ENCODE results near the gene CDC14B.
A peak's percentile ranks its signal among the peaks of the same experiment; 100 is the strongest.

The CDC14B gene

GRCh38 chr9:96482476-96482875 is 137.2 kb downstream of the CDC14B start:
- no peak for DNase-seq (ENCODE audit: low read depth)

- DNase-seq (ENCODE audit: low read depth): no peak
Observed at GRCh38 chr9:96480736-96481135, 138.9 kb downstream of the CDC14B start.

GRCh38 chr9:96478829-96479371 is 140.7 kb downstream of the CDC14B start:
- no peak for DNase-seq (ENCODE audit: low read depth)

- no peak for DNase-seq (ENCODE audit: low read depth)
Observed at GRCh38 chr9:96476591-96476990, 143.1 kb downstream of the CDC14B start.

GRCh38 chr9:96476013-96476412 is 143.6 kb downstream of the CDC14B start:
- DNase-seq (ENCODE audit: low read depth): no peak

GRCh38 chr9:96467784-96468183 is 151.9 kb downstream of the CDC14B start:
- DNase-seq (ENCODE audit: low read depth): no peak

- no peak for DNase-seq (ENCODE audit: low read depth)
Observed at GRCh38 chr9:96464426-96464825, 155.2 kb downstream of the CDC14B start.

- no peak for DNase-seq (ENCODE audit: low read depth)
Observed at GRCh38 chr9:96462541-96462940, 157.1 kb downstream of the CDC14B start.

GRCh38 chr9:96461336-96461735 is 158.3 kb downstream of the CDC14B start:
- no peak for DNase-seq (ENCODE audit: low read depth)

GRCh38 chr9:96460882-96461281 is 158.8 kb downstream of the CDC14B start:
- DNase-seq (ENCODE audit: low read depth): no peak

GRCh38 chr9:96460470-96460869 is 159.2 kb downstream of the CDC14B start:
- no peak for DNase-seq (ENCODE audit: low read depth)

GRCh38 chr9:96459268-96460007 is 160.2 kb downstream of the CDC14B start:
- no peak for DNase-seq (ENCODE audit: low read depth)

- no peak for DNase-seq (ENCODE audit: low read depth)
Observed at GRCh38 chr9:96458226-96458625, 161.4 kb downstream of the CDC14B start.

GRCh38 chr9:96457266-96457665 is 162.4 kb downstream of the CDC14B start:
- DNase-seq (ENCODE audit: low read depth): no peak

GRCh38 chr9:96453625-96454024 is 166.0 kb downstream of the CDC14B start:
- no peak for DNase-seq (ENCODE audit: low read depth)

GRCh38 chr9:96450613-96451528 is 168.8 kb downstream of the CDC14B start:
- DNase-seq (ENCODE audit: low read depth): peak; percentile 19
